Regular cardiac myocyte (primary cell): Measurements from ENCODE around the gene GDA. TPM values are rescaled to one million over a fixed set of nuclear protein-coding genes. Genes with fewer than 3 reads are reported as not detected.

Experiments
- total RNA-seq: library from RNA; depleted of rRNA; stranded (reverse); fragments of >200 nt; gene quantifications from 2 replicates; pipeline ENCODE4 v1.2.3, GENCODE V29; 2014

Gene GDA
- total RNA-seq, result not detected in 2 replicates

DNA sequence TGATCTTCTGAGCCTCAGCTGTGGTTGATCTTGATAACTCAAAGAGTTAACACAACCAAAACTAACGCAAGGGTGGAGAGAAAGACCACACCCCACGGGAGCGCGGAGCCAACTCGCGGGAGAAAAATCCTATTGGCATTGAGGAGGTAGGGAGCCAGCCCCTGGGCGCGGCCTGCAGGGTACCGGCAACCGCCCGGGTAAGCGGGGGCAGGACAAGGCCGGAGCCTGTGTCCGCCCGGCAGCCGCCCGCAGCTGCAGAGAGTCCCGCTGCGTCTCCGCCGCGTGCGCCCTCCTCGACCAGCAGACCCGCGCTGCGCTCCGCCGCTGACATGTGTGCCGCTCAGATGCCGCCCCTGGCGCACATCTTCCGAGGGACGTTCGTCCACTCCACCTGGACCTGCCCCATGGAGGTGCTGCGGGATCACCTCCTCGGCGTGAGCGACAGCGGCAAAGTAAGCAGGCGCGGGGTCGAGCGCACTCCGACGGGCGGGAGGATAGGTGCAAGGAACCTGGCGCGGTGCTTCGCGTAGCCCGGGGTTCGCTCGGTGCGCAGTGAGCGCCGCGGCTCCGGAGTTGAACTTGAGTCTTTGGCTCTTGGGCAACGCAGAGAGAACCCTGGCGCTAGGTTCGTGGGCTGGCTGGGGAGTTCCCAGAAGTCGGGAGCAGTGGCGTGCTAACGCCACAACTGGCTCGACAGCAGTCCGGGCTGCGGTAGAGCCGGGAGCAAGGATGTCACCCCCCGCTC, at the start of gene GDA:
Gene GDA, plus strand, starts transcription at position 210 of the 745 bp plus-strand sequence. Its CDS starts 120 bp downstream, at position 330.

Other genes starting within 250 kb of the GDA start
- gene ABHD17B, start 238.2 kb upstream of the GDA start, total RNA-seq, result 19.2 and 19.9 TPM in 2 replicates
- 9.8 and 17.2 TPM in 2 replicates for gene C9orf85, start 237.8 kb upstream of the GDA start, total RNA-seq
- gene C9orf57, start 88.8 kb upstream of the GDA start, total RNA-seq, result not detected in 2 replicates
- 79.0 and 102 TPM in 2 replicates for gene ZFAND5, start 215.8 kb downstream of the GDA start, total RNA-seq